HG02571 (cell line): Measurements from ENCODE around the gene ATP1A2.

Experiments used
- ATAC-seq: cut with Tn5 transposase; IDR thresholded peaks from one replicate; pipeline ENCODE4 v1.9.1; 2021; ENCODE audit warnings: mild to moderate bottlenecking, moderate library complexity; ENCODE audit not compliant: unreplicated experiment

Gene ATP1A2

GRCh38 chr1:160139840-160140239 is 24.3 kb downstream of the ATP1A2 start:
- no peak for ATAC-seq

- no peak for ATAC-seq
Observed at GRCh38 chr1:160143695-160144094, 28.1 kb downstream of the ATP1A2 start.

GRCh38 chr1:160144921-160145320 is 29.4 kb downstream of the ATP1A2 start:
- ATAC-seq: no peak

GRCh38 chr1:160146107-160146506 is 30.5 kb downstream of the ATP1A2 start:
- ATAC-seq: no peak

- no peak for ATAC-seq
Observed at GRCh38 chr1:160148121-160148520, 32.6 kb downstream of the ATP1A2 start.

- ATAC-seq: no peak
Observed at GRCh38 chr1:160149233-160149632, 33.7 kb downstream of the ATP1A2 start.

- ATAC-seq: no peak
Observed at GRCh38 chr1:160149716-160150115, 34.2 kb downstream of the ATP1A2 start.

GRCh38 chr1:160151303-160151702 is 35.7 kb downstream of the ATP1A2 start, which contains the start of gene ATP1A4:
Gene ATP1A4, plus strand, starts transcription at chr1:160151603. Its CDS starts 438 bp downstream, at chr1:160152041.
- no peak for ATAC-seq

- no peak for ATAC-seq
Observed at GRCh38 chr1:160154790-160155189, 39.2 kb downstream of the ATP1A2 start.

GRCh38 chr1:160156361-160156760 is 40.8 kb downstream of the ATP1A2 start:
- no peak for ATAC-seq

GRCh38 chr1:160157174-160157573 is 41.6 kb downstream of the ATP1A2 start:
- no peak for ATAC-seq

- no peak for ATAC-seq
Observed at GRCh38 chr1:160158031-160158430, 42.5 kb downstream of the ATP1A2 start.

- ATAC-seq: no peak
Observed at GRCh38 chr1:160158534-160158933, 43.0 kb downstream of the ATP1A2 start.

GRCh38 chr1:160159846-160160245 is 44.3 kb downstream of the ATP1A2 start:
- ATAC-seq: no peak

- no peak for ATAC-seq
Observed at GRCh38 chr1:160161965-160162705, 46.6 kb downstream of the ATP1A2 start.

GRCh38 chr1:160162931-160163330 is 47.4 kb downstream of the ATP1A2 start:
- ATAC-seq: no peak

GRCh38 chr1:160163615-160164014 is 48.1 kb downstream of the ATP1A2 start:
- no peak for ATAC-seq

GRCh38 chr1:160164121-160164520 is 48.6 kb downstream of the ATP1A2 start:
- ATAC-seq: no peak

- ATAC-seq: no peak
Observed at GRCh38 chr1:160166166-160166868, 50.8 kb downstream of the ATP1A2 start.

- ATAC-seq: no peak
Observed at GRCh38 chr1:160167056-160167455, 51.5 kb downstream of the ATP1A2 start.

GRCh38 chr1:160167580-160167979 is 52.0 kb downstream of the ATP1A2 start:
- no peak for ATAC-seq

GRCh38 chr1:160168016-160168415 is 52.5 kb downstream of the ATP1A2 start:
- ATAC-seq: no peak
